Measurements from ENCODE around the gene SUGCT. TPM values are rescaled to one million over a fixed set of nuclear protein-coding genes. Genes with fewer than 3 reads are reported as not detected.

The SUGCT gene
- total RNA-seq, 1 experiment from 2014 or later: 4.6 TPM

DNA sequence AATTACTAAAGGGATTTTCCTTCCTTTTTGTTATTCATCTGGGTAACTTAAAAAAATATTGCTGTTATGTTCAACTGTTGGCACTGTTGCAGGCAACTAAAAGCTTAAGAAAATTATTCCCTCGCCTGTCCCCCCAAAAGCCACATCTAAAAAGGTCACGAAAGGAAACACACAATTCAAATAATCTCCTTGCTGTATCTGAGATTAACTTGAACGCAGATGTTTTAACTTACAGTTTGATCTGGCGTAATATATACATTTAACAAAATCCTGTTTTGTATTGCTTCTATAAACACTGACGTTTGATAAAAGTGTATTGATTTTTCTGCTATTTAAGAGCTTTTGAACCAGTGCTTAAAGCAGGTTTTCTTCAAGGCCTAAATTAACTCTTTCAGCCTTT, 432.1 kb downstream of the SUGCT start (continued):
- TF ChIP-seq, protein P1, sequence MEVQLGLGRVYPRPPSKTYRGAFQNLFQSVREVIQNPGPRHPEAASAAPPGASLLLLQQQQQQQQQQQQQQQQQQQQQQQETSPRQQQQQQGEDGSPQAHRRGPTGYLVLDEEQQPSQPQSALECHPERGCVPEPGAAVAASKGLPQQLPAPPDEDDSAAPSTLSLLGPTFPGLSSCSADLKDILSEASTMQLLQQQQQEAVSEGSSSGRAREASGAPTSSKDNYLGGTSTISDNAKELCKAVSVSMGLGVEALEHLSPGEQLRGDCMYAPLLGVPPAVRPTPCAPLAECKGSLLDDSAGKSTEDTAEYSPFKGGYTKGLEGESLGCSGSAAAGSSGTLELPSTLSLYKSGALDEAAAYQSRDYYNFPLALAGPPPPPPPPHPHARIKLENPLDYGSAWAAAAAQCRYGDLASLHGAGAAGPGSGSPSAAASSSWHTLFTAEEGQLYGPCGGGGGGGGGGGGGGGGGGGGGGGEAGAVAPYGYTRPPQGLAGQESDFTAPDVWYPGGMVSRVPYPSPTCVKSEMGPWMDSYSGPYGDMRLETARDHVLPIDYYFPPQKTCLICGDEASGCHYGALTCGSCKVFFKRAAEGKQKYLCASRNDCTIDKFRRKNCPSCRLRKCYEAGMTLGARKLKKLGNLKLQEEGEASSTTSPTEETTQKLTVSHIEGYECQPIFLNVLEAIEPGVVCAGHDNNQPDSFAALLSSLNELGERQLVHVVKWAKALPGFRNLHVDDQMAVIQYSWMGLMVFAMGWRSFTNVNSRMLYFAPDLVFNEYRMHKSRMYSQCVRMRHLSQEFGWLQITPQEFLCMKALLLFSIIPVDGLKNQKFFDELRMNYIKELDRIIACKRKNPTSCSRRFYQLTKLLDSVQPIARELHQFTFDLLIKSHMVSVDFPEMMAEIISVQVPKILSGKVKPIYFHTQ (CRISPR knock-in tag; IDR thresholded peaks at IDR 0.05): no peak
- TF ChIP-seq, protein P2, sequence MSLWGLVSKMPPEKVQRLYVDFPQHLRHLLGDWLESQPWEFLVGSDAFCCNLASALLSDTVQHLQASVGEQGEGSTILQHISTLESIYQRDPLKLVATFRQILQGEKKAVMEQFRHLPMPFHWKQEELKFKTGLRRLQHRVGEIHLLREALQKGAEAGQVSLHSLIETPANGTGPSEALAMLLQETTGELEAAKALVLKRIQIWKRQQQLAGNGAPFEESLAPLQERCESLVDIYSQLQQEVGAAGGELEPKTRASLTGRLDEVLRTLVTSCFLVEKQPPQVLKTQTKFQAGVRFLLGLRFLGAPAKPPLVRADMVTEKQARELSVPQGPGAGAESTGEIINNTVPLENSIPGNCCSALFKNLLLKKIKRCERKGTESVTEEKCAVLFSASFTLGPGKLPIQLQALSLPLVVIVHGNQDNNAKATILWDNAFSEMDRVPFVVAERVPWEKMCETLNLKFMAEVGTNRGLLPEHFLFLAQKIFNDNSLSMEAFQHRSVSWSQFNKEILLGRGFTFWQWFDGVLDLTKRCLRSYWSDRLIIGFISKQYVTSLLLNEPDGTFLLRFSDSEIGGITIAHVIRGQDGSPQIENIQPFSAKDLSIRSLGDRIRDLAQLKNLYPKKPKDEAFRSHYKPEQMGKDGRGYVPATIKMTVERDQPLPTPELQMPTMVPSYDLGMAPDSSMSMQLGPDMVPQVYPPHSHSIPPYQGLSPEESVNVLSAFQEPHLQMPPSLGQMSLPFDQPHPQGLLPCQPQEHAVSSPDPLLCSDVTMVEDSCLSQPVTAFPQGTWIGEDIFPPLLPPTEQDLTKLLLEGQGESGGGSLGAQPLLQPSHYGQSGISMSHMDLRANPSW (CRISPR knock-in tag; conservative IDR thresholded peaks at IDR 0.05; ENCODE audit: low read depth): no peak
- TF ChIP-seq, protein P3, sequence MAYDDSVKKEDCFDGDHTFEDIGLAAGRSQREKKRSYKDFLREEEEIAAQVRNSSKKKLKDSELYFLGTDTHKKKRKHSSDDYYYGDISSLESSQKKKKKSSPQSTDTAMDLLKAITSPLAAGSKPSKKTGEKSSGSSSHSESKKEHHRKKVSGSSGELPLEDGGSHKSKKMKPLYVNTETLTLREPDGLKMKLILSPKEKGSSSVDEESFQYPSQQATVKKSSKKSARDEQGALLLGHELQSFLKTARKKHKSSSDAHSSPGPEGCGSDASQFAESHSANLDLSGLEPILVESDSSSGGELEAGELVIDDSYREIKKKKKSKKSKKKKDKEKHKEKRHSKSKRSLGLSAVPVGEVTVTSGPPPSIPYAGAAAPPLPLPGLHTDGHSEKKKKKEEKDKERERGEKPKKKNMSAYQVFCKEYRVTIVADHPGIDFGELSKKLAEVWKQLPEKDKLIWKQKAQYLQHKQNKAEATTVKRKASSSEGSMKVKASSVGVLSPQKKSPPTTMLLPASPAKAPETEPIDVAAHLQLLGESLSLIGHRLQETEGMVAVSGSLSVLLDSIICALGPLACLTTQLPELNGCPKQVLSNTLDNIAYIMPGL (CRISPR knock-in tag; IDR thresholded peaks at IDR 0.05): no peak
- no peak for TF ChIP-seq NFE2L1 (CRISPR knock-in tag; IDR thresholded peaks at IDR 0.05)
- TF ChIP-seq, protein P4, sequence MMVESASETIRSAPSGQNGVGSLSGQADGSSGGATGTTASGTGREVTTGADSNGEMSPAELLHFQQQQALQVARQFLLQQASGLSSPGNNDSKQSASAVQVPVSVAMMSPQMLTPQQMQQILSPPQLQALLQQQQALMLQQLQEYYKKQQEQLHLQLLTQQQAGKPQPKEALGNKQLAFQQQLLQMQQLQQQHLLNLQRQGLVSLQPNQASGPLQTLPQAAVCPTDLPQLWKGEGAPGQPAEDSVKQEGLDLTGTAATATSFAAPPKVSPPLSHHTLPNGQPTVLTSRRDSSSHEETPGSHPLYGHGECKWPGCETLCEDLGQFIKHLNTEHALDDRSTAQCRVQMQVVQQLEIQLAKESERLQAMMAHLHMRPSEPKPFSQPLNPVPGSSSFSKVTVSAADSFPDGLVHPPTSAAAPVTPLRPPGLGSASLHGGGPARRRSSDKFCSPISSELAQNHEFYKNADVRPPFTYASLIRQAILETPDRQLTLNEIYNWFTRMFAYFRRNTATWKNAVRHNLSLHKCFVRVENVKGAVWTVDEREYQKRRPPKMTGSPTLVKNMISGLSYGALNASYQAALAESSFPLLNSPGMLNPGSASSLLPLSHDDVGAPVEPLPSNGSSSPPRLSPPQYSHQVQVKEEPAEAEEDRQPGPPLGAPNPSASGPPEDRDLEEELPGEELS (CRISPR knock-in tag; IDR thresholded peaks at IDR 0.05): no peak
- no peak for TF ChIP-seq JUN (CRISPR knock-in tag; IDR thresholded peaks at IDR 0.05)
- TF ChIP-seq ZNF219 (CRISPR knock-in tag; IDR thresholded peaks at IDR 0.05; ENCODE audit: borderline replicate concordance): no peak
- TF ChIP-seq, protein P5, sequence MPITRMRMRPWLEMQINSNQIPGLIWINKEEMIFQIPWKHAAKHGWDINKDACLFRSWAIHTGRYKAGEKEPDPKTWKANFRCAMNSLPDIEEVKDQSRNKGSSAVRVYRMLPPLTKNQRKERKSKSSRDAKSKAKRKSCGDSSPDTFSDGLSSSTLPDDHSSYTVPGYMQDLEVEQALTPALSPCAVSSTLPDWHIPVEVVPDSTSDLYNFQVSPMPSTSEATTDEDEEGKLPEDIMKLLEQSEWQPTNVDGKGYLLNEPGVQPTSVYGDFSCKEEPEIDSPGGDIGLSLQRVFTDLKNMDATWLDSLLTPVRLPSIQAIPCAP (CRISPR knock-in tag; IDR thresholded peaks at IDR 0.05): no peak
- no peak for TF ChIP-seq ATF1 (CRISPR knock-in tag; IDR thresholded peaks at IDR 0.05)
- TF ChIP-seq IRF2 (CRISPR knock-in tag; IDR thresholded peaks at IDR 0.05; ENCODE audit: borderline replicate concordance, low read depth): no peak
- TF ChIP-seq NFYB (CRISPR knock-in tag; conservative IDR thresholded peaks at IDR 0.05; ENCODE audit: low read depth): no peak

DNA sequence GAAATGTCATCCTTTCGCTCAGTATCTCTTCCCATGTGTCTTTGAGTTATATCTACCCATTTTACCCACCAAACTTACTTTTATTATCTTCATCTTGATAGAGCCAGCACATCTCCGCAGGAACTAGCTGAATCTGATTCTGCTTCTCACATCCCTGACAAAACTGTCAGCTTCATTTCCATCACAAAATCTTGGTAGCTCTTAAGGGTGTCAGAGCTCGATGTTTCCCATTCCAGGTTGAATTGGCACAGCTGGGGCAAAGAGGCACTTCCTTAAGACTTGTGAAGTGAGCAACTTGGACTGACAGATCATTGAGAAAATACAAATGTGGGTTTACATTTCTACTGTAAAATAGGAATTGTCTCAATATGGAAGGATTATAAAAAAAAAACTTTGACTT, 434.5 kb downstream of the SUGCT start:
- CTCF ChIA-PET: interaction anchor here (1.9 to 2.3 kb wide), 2 partner anchors 36 to 62 kb away, joined by 6 to 8 read pairs; no protein-coding TSS in a partner anchor
- ATAC-seq: peak; percentile 64
- H3K4me1 Mint-ChIP-seq: peaks cover 28% of the 10 kb centered on the region
- TF ChIP-seq GRHL2 (CRISPR knock-in tag; IDR thresholded peaks at IDR 0.05; ENCODE audit: insufficient replicate concordance, severe bottlenecking) (no peak), HMGA2 (CRISPR knock-in tag; IDR thresholded peaks at IDR 0.05) (no peak)
- TF ChIP-seq, protein P1 (CRISPR knock-in tag; IDR thresholded peaks at IDR 0.05): no peak
- TF ChIP-seq, protein P6, sequence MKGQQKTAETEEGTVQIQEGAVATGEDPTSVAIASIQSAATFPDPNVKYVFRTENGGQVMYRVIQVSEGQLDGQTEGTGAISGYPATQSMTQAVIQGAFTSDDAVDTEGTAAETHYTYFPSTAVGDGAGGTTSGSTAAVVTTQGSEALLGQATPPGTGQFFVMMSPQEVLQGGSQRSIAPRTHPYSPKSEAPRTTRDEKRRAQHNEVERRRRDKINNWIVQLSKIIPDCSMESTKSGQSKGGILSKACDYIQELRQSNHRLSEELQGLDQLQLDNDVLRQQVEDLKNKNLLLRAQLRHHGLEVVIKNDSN (CRISPR knock-in tag; IDR thresholded peaks at IDR 0.05): no peak
- TF ChIP-seq, protein P7, sequence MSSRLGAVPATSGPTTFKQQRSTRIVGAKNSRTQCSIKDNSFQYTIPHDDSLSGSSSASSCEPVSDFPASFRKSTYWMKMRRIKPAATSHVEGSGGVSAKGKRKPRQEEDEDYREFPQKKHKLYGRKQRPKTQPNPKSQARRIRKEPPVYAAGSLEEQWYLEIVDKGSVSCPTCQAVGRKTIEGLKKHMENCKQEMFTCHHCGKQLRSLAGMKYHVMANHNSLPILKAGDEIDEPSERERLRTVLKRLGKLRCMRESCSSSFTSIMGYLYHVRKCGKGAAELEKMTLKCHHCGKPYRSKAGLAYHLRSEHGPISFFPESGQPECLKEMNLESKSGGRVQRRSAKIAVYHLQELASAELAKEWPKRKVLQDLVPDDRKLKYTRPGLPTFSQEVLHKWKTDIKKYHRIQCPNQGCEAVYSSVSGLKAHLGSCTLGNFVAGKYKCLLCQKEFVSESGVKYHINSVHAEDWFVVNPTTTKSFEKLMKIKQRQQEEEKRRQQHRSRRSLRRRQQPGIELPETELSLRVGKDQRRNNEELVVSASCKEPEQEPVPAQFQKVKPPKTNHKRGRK (CRISPR knock-in tag; IDR thresholded peaks at IDR 0.05; ENCODE audit: borderline replicate concordance): no peak
- TF ChIP-seq, protein P8, sequence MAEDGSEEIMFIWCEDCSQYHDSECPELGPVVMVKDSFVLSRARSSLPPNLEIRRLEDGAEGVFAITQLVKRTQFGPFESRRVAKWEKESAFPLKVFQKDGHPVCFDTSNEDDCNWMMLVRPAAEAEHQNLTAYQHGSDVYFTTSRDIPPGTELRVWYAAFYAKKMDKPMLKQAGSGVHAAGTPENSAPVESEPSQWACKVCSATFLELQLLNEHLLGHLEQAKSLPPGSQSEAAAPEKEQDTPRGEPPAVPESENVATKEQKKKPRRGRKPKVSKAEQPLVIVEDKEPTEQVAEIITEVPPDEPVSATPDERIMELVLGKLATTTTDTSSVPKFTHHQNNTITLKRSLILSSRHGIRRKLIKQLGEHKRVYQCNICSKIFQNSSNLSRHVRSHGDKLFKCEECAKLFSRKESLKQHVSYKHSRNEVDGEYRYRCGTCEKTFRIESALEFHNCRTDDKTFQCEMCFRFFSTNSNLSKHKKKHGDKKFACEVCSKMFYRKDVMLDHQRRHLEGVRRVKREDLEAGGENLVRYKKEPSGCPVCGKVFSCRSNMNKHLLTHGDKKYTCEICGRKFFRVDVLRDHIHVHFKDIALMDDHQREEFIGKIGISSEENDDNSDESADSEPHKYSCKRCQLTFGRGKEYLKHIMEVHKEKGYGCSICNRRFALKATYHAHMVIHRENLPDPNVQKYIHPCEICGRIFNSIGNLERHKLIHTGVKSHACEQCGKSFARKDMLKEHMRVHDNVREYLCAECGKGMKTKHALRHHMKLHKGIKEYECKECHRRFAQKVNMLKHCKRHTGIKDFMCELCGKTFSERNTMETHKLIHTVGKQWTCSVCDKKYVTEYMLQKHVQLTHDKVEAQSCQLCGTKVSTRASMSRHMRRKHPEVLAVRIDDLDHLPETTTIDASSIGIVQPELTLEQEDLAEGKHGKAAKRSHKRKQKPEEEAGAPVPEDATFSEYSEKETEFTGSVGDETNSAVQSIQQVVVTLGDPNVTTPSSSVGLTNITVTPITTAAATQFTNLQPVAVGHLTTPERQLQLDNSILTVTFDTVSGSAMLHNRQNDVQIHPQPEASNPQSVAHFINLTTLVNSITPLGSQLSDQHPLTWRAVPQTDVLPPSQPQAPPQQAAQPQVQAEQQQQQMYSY (CRISPR knock-in tag; IDR thresholded peaks at IDR 0.05): no peak

More for the DNA sequence above, 434.5 kb downstream of the SUGCT start:
- Mint-ChIP-seq H3K27ac (no peak overlapping the region), H3K27me3 (ENCODE audit: low read depth) (no peaks in the 10 kb centered on the region; the same call in 1 of the 2 replicates), H3K36me3 (no peaks in the 10 kb centered on the region), H3K9me3 (no peaks in the 10 kb centered on the region), H3K4me3 (no peak overlapping the region)
- POLR2A ChIA-PET: no interaction called here
- no peak for DNase-seq (ENCODE audit: low spot score)
